HG02840 (cell line): ENCODE measurements around the gene EPB41L4A.
"Not testable (repeated sequence)": the region's sequence is repeated elsewhere in the genome, so short reads cannot be mapped to it uniquely, and the experiment has no call there.

Experiments used
- ATAC-seq: cut with Tn5 transposase; IDR thresholded peaks from one replicate; pipeline ENCODE4 v1.9.1; 2021; ENCODE audit warnings: mild to moderate bottlenecking, moderate library complexity, moderate number of reproducible peaks; ENCODE audit not compliant: unreplicated experiment, low FRiP score

Gene EPB41L4A

GRCh38 chr5:112264666-112265065 is 154.4 kb downstream of the EPB41L4A start:
- ATAC-seq: no peak

GRCh38 chr5:112264151-112264550 is 154.9 kb downstream of the EPB41L4A start:
- no peak for ATAC-seq

- ATAC-seq: no peak
These were observed 155.6 kb downstream of the EPB41L4A start for GRCh38 chr5:112263469-112263868.

GRCh38 chr5:112258571-112258970 is 160.5 kb downstream of the EPB41L4A start:
- ATAC-seq: no peak

GRCh38 chr5:112257976-112258375 is 161.1 kb downstream of the EPB41L4A start:
- ATAC-seq: no peak

- no peak for ATAC-seq
These were observed 162.1 kb downstream of the EPB41L4A start for GRCh38 chr5:112257005-112257404.

GRCh38 chr5:112254303-112254702 is 164.8 kb downstream of the EPB41L4A start:
- ATAC-seq: no peak

GRCh38 chr5:112253478-112254250 is 165.4 kb downstream of the EPB41L4A start:
- no peak for ATAC-seq

GRCh38 chr5:112250551-112250950 is 168.5 kb downstream of the EPB41L4A start:
- ATAC-seq: no peak

GRCh38 chr5:112248623-112249022 is 170.5 kb downstream of the EPB41L4A start:
- no peak for ATAC-seq

GRCh38 chr5:112247960-112248359 is 171.1 kb downstream of the EPB41L4A start:
- ATAC-seq: no peak

GRCh38 chr5:112245656-112246055 is 173.4 kb downstream of the EPB41L4A start:
- no peak for ATAC-seq

- ATAC-seq: no peak
These were observed 179.1 kb downstream of the EPB41L4A start for GRCh38 chr5:112239996-112240395.

- ATAC-seq: no peak
These were observed 180.6 kb downstream of the EPB41L4A start for GRCh38 chr5:112238473-112238872.

- ATAC-seq: no peak
These were observed 181.6 kb downstream of the EPB41L4A start for GRCh38 chr5:112237456-112237855.

- ATAC-seq: no peak
These were observed 185.1 kb downstream of the EPB41L4A start for GRCh38 chr5:112234000-112234399.

GRCh38 chr5:112232667-112233066 is 186.4 kb downstream of the EPB41L4A start:
- no peak for ATAC-seq

GRCh38 chr5:112230606-112231005 is 188.5 kb downstream of the EPB41L4A start:
- no peak for ATAC-seq

- ATAC-seq: no peak
These were observed 190.4 kb downstream of the EPB41L4A start for GRCh38 chr5:112228667-112229066.

GRCh38 chr5:112227911-112228631 is 191.0 kb downstream of the EPB41L4A start:
- no peak for ATAC-seq

GRCh38 chr5:112226215-112226614 is 192.9 kb downstream of the EPB41L4A start:
- ATAC-seq: no peak

- not testable (repeated sequence) for ATAC-seq
These were observed 196.1 kb downstream of the EPB41L4A start for GRCh38 chr5:112222997-112223396.
